Gastrocnemius medialis (tissue), 4 donors: ENCODE results near the gene MGAT5. TPM values are rescaled to one million over a fixed set of nuclear protein-coding genes. Genes with fewer than 3 reads are reported as not detected.

Source experiments
- ATAC-seq, 2 donors: fragments of 150-250 bp; one replicate each; pipeline ENCODE4 v1.9.1; 2016
- DNase-seq, 2 donors: peaks; one replicate each; pipeline ENCODE4 v3.0.0-alpha.2; 2019
- H3K27ac ChIP-seq, 4 donors: fragments of 200-600 bp; sonication (generic); 1 replicate in 1 of 4; 2 replicates in 3 of 4; pipeline ENCODE4 v1.5.1; 2016 to 2018; ENCODE audit warnings: mild to moderate bottlenecking in 2 of 4, moderate library complexity in 1 of 4
- H3K27me3 ChIP-seq, 3 donors: fragments of 200-600 bp; sonication (generic) in 2 of 3; 1 replicate in 1 of 3; 2 replicates in 2 of 3; pipeline versions ENCODE4 v1.5.1 to v1.6.0; 2016 to 2019; ENCODE audit warnings: mild to moderate bottlenecking in 1 of 3, moderate library complexity in 1 of 3
- H3K36me3 ChIP-seq, 2 donors: fragments of 200-600 bp; sonication (generic) in 1 of 2; one replicate each; pipeline ENCODE4 v1.5.1; 2017 to 2018
- H3K4me1 ChIP-seq, 2 donors: fragments of 200-600 bp; sonication (generic) in 1 of 2; one replicate each; pipeline ENCODE4 v1.5.1; 2016 to 2017; ENCODE audit warnings: mild to moderate bottlenecking in 2 of 2
- H3K4me3 ChIP-seq, 4 donors: fragments of 200-600 bp; sonication (generic) in 3 of 4; 1 replicate in 1 of 4; 2 replicates in 3 of 4; pipeline ENCODE4 v1.5.1; 2016 to 2019; ENCODE audit warnings: mild to moderate bottlenecking in 2 of 4
- H3K9me3 ChIP-seq, 3 donors: fragments of 200-600 bp; sonication (generic) in 2 of 3; 1 replicate in 1 of 3; 2 replicates in 2 of 3; pipeline ENCODE4 v1.5.1; 2016 to 2019
- POLR2A ChIP-seq, 2 donors: fragments of 450-650 bp; IDR thresholded peaks; one replicate each; pipeline ENCODE4 v1.6.1; 2017; ENCODE audit warnings: antibody characterized with exemption in 2 of 2, mild to moderate bottlenecking in 2 of 2, moderate library complexity in 2 of 2
- in situ Hi-C, 4 donors: fragments of 200-750 bp; cut with MboI; loops; one replicate each; pipeline versions ENCODE4 v1.15.0 to v1.8.0; 2017; ENCODE audit warnings: low sequenced_read_pairs in 4 of 4
- intact Hi-C: fragments of 100-400 bp; cut with DNase I; formaldehyde crosslinking; loops from one replicate; pipeline ENCODE4 v1.15.1; 2023; ENCODE audit warnings: low total_unique reads
- total RNA-seq, 4 donors: library from RNA; depleted of rRNA; stranded (reverse); fragments of >200 nt; gene quantifications; one replicate each; pipeline versions ENCODE4 v1.1.0 to v1.2.3, GENCODE V29; 2016
- TF ChIP-seq, protein P1 (sequence below), 5 experiments: fragments of 450-650 bp in 3 of 5; fragments of 200-600 bp in 2 of 5; sonication (generic) in 2 of 5; IDR thresholded peaks in 4 of 5; conservative IDR thresholded peaks in 1 of 5; 1 replicate in 4 of 5; 2 replicates in 1 of 5; pipeline ENCODE4 v1.5.1; 2016 to 2019; ENCODE audit warnings: antibody characterized with exemption in 5 of 5, mild to moderate bottlenecking in 3 of 5, moderate library complexity in 3 of 5

Gene MGAT5
- total RNA-seq, 4 donors from 2014 or later: 3.0 to 4.9 (median 3.3) TPM

DNA sequence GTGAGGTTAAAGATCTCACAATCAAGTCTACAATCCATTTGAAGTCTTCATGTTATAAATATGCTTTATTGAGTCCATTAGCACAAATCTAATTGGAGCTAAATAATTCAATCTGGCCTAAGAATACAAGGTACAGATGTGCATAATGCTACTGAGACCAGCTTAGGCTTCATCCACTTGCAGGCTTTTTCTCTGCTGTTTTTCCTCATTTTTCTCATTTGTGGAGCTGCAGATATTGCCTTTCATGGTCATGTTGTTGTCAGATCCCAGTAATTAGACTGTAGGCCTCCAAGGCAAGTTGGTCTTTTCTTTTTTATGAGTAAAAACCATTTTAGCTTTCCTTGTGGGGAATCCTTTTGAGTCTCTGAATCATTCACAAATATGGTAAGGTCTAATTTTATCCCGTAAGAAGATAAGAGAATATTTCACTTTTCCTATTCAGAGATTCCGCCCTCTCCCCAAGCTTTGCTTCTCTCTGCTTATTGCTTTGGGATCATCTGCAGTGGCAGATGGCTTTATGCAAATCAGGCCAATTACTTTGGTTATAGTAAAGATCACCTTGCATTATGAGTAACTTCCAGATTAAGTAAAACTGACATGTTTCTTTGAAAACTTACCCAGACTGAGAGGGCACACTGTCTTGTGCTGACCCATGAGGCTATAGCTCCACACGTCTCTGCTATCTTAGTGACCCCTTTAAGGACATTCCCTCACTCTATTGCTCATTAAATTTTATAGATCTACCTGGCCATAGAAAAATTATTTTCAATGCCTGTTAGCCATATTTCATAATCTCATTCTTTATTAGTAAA, 80.9 kb downstream of the MGAT5 start:
- H3K4me3 ChIP-seq: no peak overlapping the region
- no peaks in the 10 kb centered on the region for H3K27me3 ChIP-seq
- in situ Hi-C loops (no loop called here), intact Hi-C loops (no loop called here)
- H3K4me1 ChIP-seq: no peaks in the 10 kb centered on the region
- DNase-seq (no peak), ATAC-seq (no peak)
- H3K36me3 ChIP-seq: no peaks in the 10 kb centered on the region
- H3K27ac ChIP-seq: no peak overlapping the region
- H3K9me3 ChIP-seq: no peaks in the 10 kb centered on the region
- TF ChIP-seq, protein P1, sequence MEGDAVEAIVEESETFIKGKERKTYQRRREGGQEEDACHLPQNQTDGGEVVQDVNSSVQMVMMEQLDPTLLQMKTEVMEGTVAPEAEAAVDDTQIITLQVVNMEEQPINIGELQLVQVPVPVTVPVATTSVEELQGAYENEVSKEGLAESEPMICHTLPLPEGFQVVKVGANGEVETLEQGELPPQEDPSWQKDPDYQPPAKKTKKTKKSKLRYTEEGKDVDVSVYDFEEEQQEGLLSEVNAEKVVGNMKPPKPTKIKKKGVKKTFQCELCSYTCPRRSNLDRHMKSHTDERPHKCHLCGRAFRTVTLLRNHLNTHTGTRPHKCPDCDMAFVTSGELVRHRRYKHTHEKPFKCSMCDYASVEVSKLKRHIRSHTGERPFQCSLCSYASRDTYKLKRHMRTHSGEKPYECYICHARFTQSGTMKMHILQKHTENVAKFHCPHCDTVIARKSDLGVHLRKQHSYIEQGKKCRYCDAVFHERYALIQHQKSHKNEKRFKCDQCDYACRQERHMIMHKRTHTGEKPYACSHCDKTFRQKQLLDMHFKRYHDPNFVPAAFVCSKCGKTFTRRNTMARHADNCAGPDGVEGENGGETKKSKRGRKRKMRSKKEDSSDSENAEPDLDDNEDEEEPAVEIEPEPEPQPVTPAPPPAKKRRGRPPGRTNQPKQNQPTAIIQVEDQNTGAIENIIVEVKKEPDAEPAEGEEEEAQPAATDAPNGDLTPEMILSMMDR (IDR thresholded peaks at IDR 0.05 in 4 of 5, conservative IDR thresholded peaks at IDR 0.05 in 1 of 5): no peak
- no peak for TF ChIP-seq POLR2A (IDR thresholded peaks at IDR 0.05)

DNA sequence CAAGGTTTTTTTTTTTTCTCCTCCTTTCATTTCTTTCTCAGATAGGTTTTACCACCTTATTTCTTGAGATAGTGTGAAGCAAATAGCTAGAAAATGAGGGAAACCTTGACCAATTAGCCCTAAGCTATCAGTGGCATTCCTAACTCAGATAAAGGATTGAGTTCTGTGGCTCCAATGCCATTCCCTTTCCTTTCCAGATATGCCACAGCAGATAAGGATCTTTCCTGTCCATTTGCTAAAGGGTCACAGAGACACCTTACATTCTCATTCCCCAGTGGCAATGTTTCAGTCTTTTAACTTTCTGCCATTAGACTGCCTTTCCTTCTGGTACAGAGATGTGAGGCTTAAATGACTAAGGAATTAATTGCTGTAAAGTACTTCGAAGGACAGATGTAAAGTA, 81.7 kb downstream of the MGAT5 start:
- TF ChIP-seq, protein P1 (IDR thresholded peaks at IDR 0.05 in 4 of 5, conservative IDR thresholded peaks at IDR 0.05 in 1 of 5): no peak
- no peak for TF ChIP-seq POLR2A (IDR thresholded peaks at IDR 0.05)
- DNase-seq: no peak
- H3K9me3 ChIP-seq: no peaks in the 10 kb centered on the region
- no peaks in the 10 kb centered on the region for H3K36me3 ChIP-seq
- in situ Hi-C loops (no loop called here), intact Hi-C loops (no loop called here)
- H3K4me3 ChIP-seq: no peak overlapping the region
- no peaks in the 10 kb centered on the region for H3K4me1 ChIP-seq
- no peaks in the 10 kb centered on the region for H3K27me3 ChIP-seq
- no peak for ATAC-seq
- no peak overlapping the region for H3K27ac ChIP-seq

DNA sequence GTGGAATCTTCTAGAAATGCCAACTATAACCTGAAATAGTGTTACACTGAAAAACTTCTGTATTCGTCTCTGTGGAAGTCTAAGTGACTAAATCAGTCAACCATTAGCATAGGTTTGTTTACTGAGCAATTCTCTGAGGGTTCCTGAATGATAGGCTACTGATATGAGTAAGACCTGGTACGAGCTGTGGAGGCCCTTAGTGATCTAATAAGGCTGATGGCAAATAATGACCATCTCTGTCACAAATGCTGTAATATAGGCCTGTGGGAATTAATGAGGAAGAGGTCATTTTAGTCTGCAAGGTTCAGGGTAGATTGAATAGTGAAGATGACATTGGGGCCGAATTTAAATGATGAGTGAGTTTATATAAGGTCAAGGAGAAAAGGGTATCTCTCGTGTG, 82.5 kb downstream of the MGAT5 start:
- DNase-seq (no peak), ATAC-seq (no peak)
- Histone ChIP-seq H3K4me3 (no peak overlapping the region), H3K27ac (no peak overlapping the region), H3K36me3 (no peaks in the 10 kb centered on the region), H3K9me3 (no peaks in the 10 kb centered on the region), H3K27me3 (no peaks in the 10 kb centered on the region), H3K4me1 (no peaks in the 10 kb centered on the region)
- in situ Hi-C loops (no loop called here), intact Hi-C loops (no loop called here)
- TF ChIP-seq, protein P1 (IDR thresholded peaks at IDR 0.05 in 4 of 5, conservative IDR thresholded peaks at IDR 0.05 in 1 of 5): no peak
- TF ChIP-seq POLR2A (IDR thresholded peaks at IDR 0.05): no peak

DNA sequence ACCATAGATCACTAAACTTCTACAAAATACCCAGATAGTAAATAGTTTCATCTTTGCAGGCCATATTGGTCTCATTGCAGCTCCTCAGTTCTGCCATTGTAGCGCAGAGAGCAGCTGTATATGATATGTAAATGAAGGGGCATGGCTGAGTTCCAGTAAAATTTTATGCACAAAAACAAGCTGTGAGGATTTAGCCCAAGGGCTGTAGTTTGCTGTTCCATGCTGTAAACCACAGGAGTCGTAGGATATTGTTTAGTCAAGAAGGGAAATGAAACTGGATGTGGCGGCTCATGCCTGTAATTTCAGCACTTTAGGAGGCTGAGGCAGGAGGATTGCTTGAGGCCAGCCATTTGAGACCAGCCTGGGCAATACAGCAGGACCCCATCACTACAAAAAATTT, 83.0 kb downstream of the MGAT5 start:
- no peak for ATAC-seq
- in situ Hi-C loops (no loop called here), intact Hi-C loops (no loop called here)
- H3K9me3 ChIP-seq: no peaks in the 10 kb centered on the region
- H3K27ac ChIP-seq: no peak overlapping the region
- H3K4me3 ChIP-seq: no peak overlapping the region
- H3K27me3 ChIP-seq: no peaks in the 10 kb centered on the region
- H3K36me3 ChIP-seq: no peaks in the 10 kb centered on the region
- DNase-seq: no peak
- TF ChIP-seq, protein P1 (IDR thresholded peaks at IDR 0.05 in 4 of 5, conservative IDR thresholded peaks at IDR 0.05 in 1 of 5): no peak
- TF ChIP-seq POLR2A (IDR thresholded peaks at IDR 0.05): no peak
- no peaks in the 10 kb centered on the region for H3K4me1 ChIP-seq
